NCI-H524 (cell line): ENCODE data around the gene CYP27B1.
A peak's percentile ranks its signal among the peaks of the same experiment; 100 is the strongest.

Experiments used
- DNase-seq, 2 experiments: peaks; one replicate each; lab custom pipeline; 2025; lab: John Stamatoyannopoulos, UW

Gene CYP27B1

DNA sequence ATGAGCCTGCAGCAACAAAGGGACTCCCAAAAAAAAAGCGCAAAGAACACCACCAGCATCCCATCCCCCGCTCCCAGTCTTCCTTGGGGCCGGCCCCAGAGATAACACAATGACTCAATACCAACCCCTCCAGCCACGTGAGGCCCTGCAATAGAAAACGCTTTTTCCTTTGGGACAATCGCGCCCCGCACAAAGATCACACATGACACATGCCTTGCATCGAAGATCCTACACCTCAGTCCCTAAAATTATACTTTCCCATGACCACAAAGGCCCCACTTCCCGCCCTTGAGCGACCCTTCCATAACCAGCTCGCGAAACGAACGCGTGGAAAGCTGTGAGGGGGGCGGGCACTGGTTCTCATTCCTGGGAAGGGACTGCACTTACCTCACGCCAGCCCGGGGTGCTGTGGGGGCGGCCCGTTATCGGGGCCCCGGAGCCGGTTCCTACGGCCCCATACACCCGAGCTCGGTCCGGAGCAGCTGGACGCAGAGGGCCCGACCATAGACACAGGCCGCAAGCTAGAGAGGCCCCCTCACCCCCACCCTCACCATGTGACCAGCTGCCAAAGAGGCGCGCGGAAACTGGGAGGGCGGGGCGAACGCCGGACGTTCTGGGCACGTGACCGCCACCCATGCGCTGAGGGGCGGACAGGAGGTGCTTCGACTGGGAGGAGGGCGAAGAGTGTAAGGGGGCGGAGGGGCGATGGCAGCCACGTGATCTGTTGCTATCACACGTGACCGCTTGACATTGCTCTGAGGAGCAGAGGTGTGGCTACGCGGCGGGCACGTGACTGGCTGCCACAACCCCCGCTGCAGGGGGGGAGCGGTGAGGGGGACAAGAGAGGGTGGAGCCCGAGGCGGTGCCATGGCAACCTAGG lies 14.8 kb downstream of the CYP27B1 start, which contains the start of gene CDK4:
Gene CDK4 (minus strand): TSS at position 523 of the 880 bp plus-strand sequence. CDS start 593 bp downstream, outside the sequence.
- DNase-seq, result peak; percentile 98 to 99

DNA sequence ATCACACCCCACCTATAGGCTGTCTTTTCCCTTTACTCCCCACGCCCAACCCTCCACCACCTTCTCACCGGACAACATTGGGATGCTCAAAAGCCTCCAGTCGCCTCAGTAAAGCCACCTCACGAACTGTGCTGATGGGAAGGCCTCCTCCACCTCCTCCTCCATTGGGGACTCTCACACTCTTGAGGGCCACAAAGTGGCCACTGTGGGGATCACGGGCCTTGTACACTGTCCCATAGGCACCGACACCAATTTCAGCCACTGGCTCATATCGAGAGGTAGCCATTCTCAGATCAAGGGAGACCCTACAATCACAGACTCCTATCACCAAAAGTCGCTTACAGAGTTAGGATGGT lies 15.5 kb downstream of the CYP27B1 start:
- DNase-seq, result peak in 1 of 2 experiments; percentile 46

DNA sequence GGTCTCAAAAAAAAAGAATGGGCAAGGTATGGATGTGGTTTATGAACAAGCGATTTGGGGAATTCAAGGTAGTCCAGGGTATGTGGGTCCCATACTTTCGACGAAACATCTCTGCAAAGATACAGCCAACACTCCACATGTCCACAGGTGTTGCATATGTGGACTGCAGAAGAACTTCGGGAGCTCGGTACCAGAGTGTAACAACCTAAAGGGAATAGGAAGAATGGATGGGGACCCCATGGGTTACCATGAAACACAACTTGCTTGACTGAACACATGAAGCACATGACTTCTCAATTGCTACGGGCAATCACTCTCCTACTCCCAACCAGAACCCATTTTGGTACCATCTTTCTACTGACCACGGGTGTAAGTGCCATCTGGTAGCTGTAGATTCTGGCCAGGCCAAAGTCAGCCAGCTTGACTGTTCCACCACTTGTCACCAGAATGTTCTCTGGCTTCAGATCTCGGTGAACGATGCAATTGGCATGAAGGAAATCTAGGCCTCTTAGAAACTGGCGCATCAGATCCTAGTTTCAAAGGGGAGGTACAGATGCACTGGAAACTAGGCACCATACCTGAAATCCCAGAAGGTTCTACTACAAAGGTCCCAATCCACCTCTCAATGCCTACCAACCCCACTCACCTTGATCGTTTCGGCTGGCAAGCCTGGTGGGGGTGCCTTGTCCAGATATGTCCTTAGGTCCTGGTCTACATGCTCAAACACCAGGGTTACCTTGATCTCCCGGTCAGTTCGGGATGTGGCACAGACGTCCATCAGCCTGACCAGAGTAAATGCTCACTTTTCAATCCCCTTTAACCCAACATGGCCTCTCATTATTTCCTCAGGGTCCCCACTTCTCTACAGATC lies 16.1 kb downstream of the CYP27B1 start:
- no peak for DNase-seq

DNA sequence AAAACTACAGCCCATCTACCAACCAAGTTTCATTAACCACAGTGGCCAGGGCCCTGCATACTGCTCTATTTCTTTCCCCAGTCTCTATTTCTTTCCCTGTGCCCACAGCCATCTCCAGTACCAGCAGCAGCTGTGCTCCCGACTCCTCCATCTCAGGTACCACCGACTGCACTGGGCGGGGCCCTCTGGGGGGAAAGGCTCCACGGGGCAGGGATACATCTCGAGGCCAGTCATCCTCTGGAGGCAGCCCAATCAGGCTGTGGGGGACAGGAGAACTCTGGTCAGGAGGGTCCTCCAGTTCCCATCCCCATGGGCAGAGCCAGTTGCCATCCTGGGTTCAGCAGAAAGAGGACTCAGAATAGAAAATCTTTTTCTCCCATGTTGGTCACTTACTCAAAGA lies 17.8 kb downstream of the CYP27B1 start:
- DNase-seq, result no peak

DNA sequence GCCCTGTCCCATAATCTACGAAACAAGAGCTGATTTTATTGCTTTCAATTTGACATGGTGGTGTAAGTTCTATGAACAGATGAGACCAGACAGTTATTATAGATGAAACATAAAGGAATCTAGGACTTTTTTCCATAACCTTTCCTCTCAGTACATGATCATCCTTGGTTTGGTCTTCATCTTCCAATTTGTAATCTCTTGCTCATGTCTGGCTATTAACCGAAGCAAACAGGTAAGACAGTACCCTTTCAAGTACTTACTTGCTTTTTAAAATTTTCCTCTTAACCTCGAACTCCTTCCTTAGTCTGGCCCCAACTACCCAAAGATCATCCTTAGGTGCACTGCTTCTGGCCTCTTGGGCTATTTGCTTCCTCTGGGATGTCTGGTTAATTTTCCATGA lies 20.9 kb downstream of the CYP27B1 start:
- no peak for DNase-seq

DNA sequence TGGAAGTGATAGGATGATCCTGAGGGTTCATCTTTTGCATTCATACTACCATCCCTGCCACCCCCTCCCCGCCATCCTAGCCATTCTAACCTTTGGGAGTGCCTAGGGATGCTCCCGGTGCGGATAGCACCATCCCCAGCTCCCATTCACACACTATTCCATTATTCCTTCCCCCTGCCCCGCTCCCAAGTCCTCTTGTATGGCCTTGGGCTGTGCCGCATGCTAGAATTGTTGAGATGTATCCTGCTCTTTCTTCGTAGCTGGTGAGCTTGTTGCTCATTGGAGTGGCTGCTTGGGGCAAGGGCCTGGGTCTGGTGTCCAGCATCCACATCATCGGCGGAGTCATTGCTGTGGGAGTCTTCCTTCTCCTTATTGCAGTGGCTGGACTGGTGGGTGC lies 21.4 kb downstream of the CYP27B1 start:
- peak in 1 of 2 experiments; percentile 37 for DNase-seq

DNA sequence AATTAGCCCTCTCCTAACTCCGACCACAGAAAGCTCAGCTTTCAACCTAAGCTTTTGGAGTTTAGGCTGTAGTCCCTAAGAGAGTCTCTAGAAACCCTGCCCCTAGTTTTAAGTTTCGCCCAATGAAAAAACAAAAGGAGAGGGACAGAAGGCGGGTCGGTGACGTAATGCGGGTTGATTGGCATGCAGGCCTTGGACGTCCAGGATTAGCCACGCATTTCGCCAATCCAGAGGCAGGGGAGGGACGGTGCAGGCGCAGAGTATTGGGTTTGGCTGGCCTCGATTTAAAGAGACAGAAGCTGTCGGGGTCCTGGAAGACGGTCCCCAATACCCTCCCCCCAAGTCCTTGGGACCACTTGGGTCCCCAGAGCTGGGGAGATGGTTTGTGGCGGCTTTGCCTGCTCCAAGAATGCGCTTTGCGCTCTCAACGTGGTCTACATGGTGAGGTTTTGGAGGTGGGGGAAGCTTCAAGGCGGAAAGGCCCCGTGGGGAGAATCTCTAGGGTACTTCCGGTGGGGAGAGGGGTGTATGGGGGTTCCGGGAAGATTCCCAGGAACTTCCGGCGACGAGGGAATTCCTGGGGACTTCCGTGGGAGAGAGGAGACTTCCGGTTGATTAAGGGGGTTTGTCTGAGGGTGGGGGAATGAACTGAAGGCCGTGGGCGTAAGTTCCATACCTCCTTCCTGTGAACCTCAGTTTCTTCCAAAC lies 21.9 kb downstream of the CYP27B1 start, which contains the start of gene TSPAN31:
Gene TSPAN31 (plus strand): TSS at position 263 of the 708 bp plus-strand sequence. CDS start 116 bp downstream, at position 379.
- peak; percentile 93 to 98 for DNase-seq

DNA sequence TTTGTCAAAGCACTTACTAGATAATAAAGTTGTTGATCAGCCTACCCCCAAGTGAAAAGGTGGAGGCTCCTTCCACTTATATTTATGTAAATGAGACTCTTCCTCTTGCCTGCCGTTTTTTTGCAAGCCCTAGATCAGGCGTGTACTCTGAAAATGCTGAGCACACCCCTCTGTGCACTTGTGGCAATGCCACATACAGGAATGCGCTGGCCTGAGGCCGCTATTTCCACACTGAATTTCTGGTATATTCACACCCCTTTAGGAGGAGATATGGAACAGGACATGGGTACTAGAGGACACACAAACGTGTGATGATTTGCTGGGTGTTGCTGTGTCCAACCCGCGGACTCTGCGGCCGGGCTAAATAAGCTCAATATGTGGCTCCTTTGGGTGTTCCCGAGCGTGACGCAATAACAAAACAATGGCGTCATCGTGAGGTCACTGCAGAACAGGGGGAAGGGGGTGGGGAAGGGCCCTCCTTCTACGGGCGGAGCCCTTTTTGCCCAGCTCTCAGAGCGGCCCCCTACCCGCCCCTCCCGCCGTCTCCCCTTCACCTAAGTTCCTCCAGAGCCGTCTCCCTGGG lies 22.6 kb downstream of the CYP27B1 start:
- no peak for DNase-seq

DNA sequence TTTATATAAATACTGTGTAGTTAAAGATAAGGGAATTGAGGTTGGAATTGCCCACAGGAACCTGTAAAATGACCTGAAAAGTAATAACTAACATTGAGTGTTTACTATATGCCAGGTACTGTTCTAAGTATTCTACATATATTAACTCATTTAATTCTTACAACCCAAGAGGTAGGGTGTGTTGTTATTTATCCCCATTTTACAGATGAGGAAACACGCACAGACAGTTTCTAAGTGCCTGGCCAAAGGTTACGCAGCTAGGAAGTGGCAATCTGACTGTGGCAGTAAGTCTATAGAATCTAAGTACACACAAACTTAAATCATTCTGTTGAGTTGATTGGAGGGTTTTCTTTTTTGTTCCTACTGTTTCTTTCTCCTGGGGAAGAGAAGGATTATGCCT lies 23.1 kb downstream of the CYP27B1 start:
- DNase-seq, result no peak

DNA sequence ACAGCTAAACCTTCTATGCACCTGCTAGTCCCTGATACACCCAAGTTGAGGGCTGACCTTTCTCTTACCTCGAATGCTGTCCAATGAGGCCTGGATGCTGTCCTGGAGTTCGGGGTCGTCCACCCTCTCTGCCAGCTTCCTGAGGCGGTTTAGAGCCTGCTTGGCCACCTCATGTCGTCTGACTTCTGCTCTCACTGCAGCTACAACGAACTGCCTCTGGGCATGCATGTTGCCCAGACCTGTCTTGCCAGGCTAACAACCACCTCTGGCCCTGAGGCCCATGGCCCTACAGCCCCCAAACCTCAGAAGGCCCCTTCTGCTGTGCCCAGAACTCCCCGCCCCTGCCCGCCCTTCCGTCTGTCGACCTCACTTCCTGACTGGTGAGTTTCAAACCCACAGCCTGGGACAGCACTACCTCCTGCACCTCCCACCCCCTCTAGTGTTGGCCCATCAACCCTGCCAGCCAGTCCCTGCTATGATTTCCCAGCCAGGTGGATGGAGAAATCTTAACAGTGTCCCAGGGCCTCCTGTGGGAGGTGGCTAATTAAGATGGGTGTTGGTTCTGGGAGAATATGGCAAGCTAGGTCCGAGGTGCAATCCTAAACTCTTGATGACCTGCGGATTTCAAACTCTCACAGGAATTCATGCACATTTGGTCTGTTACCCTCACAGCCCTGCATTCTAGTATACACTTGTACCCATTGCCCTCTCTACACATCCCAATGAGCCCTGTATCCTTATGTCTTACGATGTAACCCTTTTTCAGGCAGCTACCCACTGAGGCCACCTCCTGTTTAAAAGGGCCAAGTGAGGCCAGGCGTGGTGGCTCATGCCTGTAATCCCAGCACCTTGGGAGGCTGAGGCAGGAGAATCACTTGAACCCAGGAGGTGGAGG lies 24.8 kb downstream of the CYP27B1 start:
- DNase-seq, result peak in 1 of 2 experiments; percentile 15

DNA sequence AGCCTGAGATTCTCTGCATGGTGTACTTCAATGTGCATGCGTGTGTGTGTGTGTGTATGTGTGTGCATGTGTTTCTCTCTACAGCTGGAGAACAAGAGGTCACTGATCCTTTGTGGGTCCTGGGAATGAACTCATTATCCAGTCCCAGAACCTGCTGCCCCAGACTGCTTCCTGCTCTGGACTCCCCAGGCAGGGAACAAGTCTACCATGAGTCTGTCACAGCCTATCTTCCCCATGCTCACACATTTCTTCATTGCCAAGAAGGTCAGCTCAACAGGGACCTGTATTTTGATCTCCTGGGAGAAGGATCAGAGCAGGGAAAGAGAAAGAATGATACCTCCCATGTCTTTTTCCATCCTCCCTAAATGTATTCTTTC lies 25.5 kb downstream of the CYP27B1 start:
- DNase-seq, result no peak

DNA sequence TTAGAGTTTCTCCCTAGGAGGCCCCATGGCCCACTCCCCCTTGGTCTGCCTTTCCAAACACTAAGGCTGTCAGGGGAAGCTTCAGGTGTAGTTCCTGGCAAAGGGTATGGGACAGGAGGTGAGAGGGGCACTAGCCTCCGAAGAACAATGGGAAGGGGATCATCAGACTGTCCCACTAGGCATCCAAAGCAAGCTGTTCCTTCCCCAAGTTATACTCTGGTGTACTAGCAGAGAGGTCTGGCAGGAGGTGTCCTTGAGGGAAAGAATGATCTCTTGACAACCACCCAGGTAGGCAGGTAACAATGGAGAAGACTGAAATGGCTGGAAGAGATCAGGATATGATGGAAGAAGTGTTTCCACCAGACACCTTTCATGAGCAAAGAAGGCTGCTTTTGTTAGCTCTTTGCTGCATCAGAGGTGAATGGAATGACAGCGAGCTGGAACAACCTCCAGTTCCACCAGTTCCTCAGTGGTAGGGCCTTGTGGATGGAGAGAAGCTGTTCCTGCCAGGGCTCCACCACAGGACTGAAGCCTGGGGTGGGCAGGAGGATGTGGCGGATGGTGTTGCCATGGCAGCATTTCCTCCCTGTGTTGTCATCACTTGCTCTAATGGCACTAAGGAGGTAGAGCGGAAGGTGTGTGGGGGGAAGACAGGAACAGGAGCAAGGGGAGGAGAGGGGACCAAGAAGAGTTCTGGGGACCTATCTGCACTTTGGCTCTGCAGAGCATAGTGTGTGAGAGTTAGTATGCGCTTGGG lies 26.0 kb downstream of the CYP27B1 start:
- peak in 1 of 2 experiments; percentile 11 for DNase-seq

DNA sequence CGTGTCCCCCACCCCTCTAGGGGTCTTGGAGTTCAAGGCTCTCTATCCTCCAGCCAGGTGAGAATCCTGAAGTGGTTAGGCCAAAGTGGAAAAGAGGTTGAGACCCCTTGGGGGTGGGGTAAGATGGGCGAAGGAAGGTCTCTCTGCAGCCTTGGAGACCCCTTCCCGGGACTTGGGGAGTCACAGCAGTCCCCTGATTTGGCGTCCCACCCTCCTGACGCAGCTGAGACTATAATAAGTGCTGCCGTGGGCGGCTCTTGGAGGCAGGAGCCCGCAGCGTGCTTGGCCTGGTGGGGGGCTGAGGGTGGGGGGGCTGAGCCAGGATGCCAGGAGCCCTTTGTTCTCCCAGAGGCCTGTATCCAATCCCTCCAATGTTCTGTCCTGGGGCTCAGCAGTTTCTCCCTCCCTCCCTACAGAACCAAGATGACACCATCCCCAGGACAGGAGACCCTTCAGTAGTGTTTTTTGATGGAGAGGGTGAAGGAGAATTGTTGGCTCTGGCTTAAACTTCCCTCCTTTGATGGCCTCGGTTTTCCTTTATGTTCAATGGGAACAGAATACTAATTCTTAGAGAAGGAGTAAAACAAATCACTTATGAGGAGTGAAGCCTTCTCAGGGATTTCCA lies 26.9 kb downstream of the CYP27B1 start:
- no peak for DNase-seq

DNA sequence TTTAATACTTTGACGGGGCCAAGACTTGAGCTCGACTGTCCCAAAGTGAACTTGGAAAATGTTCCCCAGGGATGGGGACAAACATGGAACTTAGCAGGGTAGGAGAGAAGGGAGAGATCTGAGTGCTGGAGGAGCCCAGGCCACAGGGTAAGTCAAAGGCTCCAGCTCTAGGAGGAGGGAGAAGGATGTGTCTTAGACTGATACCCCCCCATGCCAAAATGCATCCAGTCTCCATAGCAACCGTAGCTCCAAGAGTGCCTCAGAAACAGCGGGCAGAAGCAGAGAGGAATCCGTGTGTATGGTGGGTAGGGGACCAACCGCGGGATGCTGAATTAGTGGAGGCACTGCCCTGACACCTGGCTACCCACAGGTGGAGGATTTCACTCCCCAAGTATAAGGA lies 27.5 kb downstream of the CYP27B1 start:
- DNase-seq, result peak; percentile 62 to 70

DNA sequence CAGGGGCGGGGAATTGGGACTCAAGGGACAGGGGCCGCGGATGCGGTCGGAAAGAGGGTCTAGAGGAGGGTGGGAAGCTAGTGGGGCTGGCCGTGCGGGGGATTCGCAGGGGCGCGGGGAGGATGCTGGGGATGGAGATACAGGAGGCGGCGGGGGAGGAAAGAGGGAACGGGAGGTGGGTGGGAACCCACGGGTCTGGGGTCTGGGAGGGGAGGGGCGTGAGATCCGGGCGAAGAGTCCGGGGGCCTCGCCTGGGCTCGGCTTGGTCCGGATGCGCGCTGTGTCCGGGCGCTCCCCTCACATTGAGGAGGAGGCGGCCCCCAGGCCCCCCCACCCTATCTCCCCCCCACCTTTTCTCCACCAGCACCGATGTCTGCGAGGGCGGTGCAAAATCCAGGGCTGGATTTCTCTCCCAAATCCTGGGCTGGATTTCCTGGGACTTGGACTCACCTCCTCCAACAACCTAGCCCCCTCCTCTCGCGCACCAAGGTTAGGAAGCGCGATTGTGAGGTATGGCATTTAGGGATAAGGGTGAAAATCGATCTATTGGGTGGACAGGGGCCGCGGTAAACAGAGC lies 28.1 kb downstream of the CYP27B1 start, which contains the start of gene AGAP2:
Gene AGAP2 (minus strand): TSS at position 82 of the 577 bp plus-strand sequence. CDS start 496 bp downstream, outside the sequence.
- DNase-seq, result peak; percentile 52 to 64

DNA sequence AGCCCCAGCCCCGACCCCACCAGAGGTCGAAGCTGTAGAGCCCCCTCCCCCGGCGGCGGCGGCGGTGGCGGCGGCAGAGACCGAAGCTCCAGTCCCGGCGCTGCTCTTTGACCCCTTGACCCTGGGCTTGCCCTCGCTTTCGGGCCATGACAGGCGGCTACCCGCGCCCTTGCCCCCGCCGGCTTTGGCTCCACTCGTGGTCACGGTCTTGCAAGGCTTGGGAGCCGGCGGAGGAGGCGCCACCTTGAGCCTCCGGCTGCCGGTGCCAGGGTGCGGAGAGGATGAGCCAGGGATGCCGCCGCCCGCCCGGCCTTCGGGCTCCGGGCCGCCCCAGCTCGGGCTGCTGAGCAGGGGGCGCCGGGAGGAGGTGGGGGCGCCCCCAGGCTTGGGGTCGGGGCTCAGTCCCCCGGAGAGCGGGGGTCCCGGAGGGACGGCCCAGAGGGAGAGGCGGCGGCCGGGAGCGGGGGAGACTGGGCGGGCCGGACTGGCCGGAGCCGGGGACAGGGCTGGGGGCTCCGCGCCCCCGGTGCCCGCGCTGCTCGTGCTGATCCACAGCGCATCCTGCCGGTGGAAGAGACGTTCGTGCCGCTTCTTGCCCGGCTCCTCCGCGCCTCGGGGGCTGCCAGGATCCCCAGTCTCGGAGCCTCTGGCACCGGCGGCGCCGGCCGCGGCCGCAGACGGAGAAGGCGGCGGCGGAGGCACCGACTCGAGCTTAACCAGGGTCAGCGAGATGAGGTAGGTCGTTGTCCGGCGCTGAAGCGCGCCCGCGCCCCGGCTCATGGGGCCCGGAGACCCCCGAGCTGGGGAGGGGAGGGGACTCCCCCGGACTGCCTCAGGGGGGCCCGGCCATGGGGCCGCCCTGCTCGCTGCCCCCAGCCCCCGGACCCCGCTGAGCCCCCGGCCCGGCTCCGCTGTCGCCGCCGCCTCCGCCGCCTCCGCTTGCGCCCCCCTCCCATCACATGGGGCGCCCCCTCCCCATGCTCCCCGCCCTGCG lies 29.1 kb downstream of the CYP27B1 start:
- DNase-seq, result peak in 1 of 2 experiments; percentile 44

DNA sequence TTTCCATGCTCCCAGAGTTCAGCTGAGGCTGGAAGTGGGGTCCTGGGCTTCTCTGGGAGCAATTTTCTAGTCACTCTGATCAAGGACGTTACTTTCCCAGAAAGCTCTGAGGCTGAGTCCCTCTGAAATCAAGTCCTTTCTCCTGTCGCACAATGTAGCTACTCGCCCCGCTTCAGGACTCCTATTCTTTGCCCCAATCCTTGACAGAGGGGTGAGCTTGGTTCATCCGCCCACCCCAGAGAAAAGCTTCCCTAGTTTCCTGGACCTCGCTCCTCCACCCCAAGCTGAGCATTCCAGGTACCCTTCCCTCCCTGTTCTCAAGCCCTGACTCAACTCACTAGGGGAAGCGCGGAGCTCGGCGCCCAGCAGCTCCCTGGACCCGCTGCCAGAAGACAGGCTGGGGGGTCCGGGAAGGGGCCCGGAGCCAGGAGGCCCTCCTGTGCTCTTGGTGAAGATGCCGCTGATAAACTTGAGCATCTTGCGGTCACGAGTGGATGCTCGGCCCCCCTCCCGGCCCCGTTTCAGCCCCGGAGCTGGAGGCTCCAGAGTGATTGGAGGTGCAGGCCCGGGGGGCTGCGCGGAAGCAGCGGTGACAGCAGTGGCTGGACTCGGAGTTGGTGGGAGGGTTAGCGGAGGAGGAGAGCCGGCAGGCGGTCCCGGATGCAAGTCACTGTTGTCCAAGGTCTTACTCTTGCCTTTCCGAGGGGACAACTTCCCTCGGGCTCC lies 30.0 kb downstream of the CYP27B1 start:
- peak in 1 of 2 experiments; percentile 31 for DNase-seq
